Adrenal gland (tissue), 12 donors: ENCODE results near the gene KLK15. TPM values are rescaled to one million over a fixed set of nuclear protein-coding genes. Genes with fewer than 3 reads are reported as not detected.

Experiments used
- DNase-seq, 7 donors: peaks; one replicate each; pipeline ENCODE4 v3.0.0-alpha.2; 2019 to 2020
- H3K27ac ChIP-seq, 5 donors: fragments of 200-600 bp; sonication (generic) in 4 of 5; 1 replicate in 3 of 5; 2 replicates in 2 of 5; pipeline versions ENCODE4 v1.5.1 to v1.8.0; 2016 to 2020; ENCODE audit warnings: mild to moderate bottlenecking in 1 of 5
- H3K27me3 ChIP-seq: fragments of 200-600 bp; 2 replicates; pipeline ENCODE4 v1.8.0; 2021
- H3K36me3 ChIP-seq, 2 donors: fragments of 200-600 bp; replicated peaks in 1 of 2; 1 replicate in 1 of 2; 2 replicates in 1 of 2; pipeline versions ENCODE4 v1.5.1 to v1.8.0; 2018 to 2022
- H3K4me1 ChIP-seq, 2 donors: fragments of 200-600 bp; replicated peaks in 1 of 2; 1 replicate in 1 of 2; 2 replicates in 1 of 2; pipeline versions ENCODE4 v1.5.1 to v1.8.0; 2018 to 2021
- H3K4me3 ChIP-seq, 4 donors: fragments of 200-600 bp; sonication (generic) in 3 of 4; one replicate each; pipeline ENCODE4 v1.5.1; 2016 to 2018
- H3K9me3 ChIP-seq, 3 donors: fragments of 200-600 bp; sonication (generic) in 1 of 3; replicated peaks in 1 of 3; 1 replicate in 2 of 3; 2 replicates in 1 of 3; pipeline versions ENCODE4 v1.5.1 to v1.8.0; 2016 to 2021
- POLR2A ChIP-seq, 2 donors: fragments of 450-650 bp; IDR thresholded peaks; one replicate each; pipeline ENCODE4 v1.6.1; 2017; ENCODE audit warnings: antibody characterized with exemption in 2 of 2, mild to moderate bottlenecking in 2 of 2, moderate library complexity in 1 of 2
- WGBS, 4 donors: extraction: QIAGEN DNeasy Blood & Tissue Kit in 2 of 4; methylation state at CpG; one replicate each; pipeline versions ENCODE4 v1.1.5 to v1.1.7; 2013 to 2017; 5-methylcytosine and 5-hydroxymethylcytosine counted together
- intact Hi-C, 2 donors: fragments of 100-400 bp; cut with DNase I; formaldehyde crosslinking; loops; one replicate each; pipeline versions ENCODE4 v1.14.1 to v1.15.0; 2022 to 2023
- polyA plus RNA-seq, 3 donors: library from polyadenylated mRNA; stranded (reverse); fragments of 200-250 nt in 2 of 3; fragments of 350-450 nt in 1 of 3; fragmentation: Illumina TruSeq in 1 of 3; extraction: RNeasy Lipid Tissue Mini Kit (QIAGEN cat#74804) in 1 of 3; gene quantifications; one replicate each; pipeline ENCODE4 v1.2.3, GENCODE V29; 2013 to 2014
- total RNA-seq, 9 donors: library from RNA; depleted of rRNA in 4 of 9; stranded (reverse); fragments of >200 nt in 4 of 9; fragments of 120-200 nt in 1 of 9; fragmentation: NEBNext Ultra II Directional in 1 of 9; extraction: Animal tissue kit (Norgen Biotek cat#: 25700) in 1 of 9; gene quantifications; one replicate each; pipeline versions ENCODE4 v1.1.0 to v1.2.4, GENCODE V29; 2013 to 2023
- TF ChIP-seq, protein P1 (sequence below), 6 experiments: fragments of 450-650 bp in 4 of 6; fragments of 200-600 bp in 2 of 6; sonication (generic) in 1 of 6; IDR thresholded peaks; 1 replicate in 5 of 6; 2 replicates in 1 of 6; pipeline versions ENCODE4 v1.5.1 to v1.8.0; 2016 to 2021; ENCODE audit warnings: antibody characterized with exemption in 6 of 6, mild to moderate bottlenecking in 2 of 6, moderate library complexity in 1 of 6
- donor health status: healthy with polysubstance abuse.
- donor health status: Bipolar disorder and iron deficiency.
- donor health status: DM: yes; HTN: yes; CAD: no.
- donor health status: DM: no; HTN: no; CAD: no.
- donor health status: DM: no; HTN: no; CAD: no.
- donor health status: DM: yes; HTN: yes; CAD: no.

Gene KLK15
- total and polyA plus RNA-seq, 12 donors, result 0.15 to 5.1 (median 0.99) TPM; not detected in 2

GRCh38 chr19:50835103-50835784 is 1.9 kb upstream of the KLK15 start:
- no peaks in the 10 kb centered on the region for H3K9me3 ChIP-seq
- peak overlapping the region in 2 of 4 donors; percentile 46 to 54 for H3K4me3 ChIP-seq
- peaks cover 2 to 10% of the 10 kb centered on the region in 2 donors for H3K4me1 ChIP-seq
- H3K36me3 ChIP-seq, result no peaks in the 10 kb centered on the region
- peak overlapping the region in 2 of 5 donors; percentile 45 to 78 for H3K27ac ChIP-seq
- TF ChIP-seq POLR2A (IDR thresholded peaks at IDR 0.05), result no peak
- TF ChIP-seq, protein P1, sequence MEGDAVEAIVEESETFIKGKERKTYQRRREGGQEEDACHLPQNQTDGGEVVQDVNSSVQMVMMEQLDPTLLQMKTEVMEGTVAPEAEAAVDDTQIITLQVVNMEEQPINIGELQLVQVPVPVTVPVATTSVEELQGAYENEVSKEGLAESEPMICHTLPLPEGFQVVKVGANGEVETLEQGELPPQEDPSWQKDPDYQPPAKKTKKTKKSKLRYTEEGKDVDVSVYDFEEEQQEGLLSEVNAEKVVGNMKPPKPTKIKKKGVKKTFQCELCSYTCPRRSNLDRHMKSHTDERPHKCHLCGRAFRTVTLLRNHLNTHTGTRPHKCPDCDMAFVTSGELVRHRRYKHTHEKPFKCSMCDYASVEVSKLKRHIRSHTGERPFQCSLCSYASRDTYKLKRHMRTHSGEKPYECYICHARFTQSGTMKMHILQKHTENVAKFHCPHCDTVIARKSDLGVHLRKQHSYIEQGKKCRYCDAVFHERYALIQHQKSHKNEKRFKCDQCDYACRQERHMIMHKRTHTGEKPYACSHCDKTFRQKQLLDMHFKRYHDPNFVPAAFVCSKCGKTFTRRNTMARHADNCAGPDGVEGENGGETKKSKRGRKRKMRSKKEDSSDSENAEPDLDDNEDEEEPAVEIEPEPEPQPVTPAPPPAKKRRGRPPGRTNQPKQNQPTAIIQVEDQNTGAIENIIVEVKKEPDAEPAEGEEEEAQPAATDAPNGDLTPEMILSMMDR (IDR thresholded peaks at IDR 0.05), result no peak
- DNase-seq, result no peak
- H3K27me3 ChIP-seq, result no peaks in the 10 kb centered on the region
- intact Hi-C loops, result no loop called here
- WGBS, 4 donors, result 31 to 84% (median 33%) methylated on average over 4 to 13 of the region's 13 CpGs

GRCh38 chr19:50833802-50834167 is 411 bp upstream of the KLK15 start:
- no peak overlapping the region for H3K27ac ChIP-seq
- H3K9me3 ChIP-seq, result no peaks in the 10 kb centered on the region
- H3K36me3 ChIP-seq, result no peaks in the 10 kb centered on the region
- intact Hi-C loops, result no loop called here
- H3K4me1 ChIP-seq, result peaks cover 6 to 16% of the 10 kb centered on the region in 2 donors
- DNase-seq, result no peak
- TF ChIP-seq, protein P1 (IDR thresholded peaks at IDR 0.05), result no peak
- no peak for TF ChIP-seq POLR2A (IDR thresholded peaks at IDR 0.05)
- 95 to 96% (median 95%) methylated on average over 6 of the region's 6 CpGs for WGBS, 4 donors
- no peak overlapping the region for H3K4me3 ChIP-seq
- H3K27me3 ChIP-seq, result no peaks in the 10 kb centered on the region

GRCh38 chr19:50832666-50833065 is 708 bp downstream of the KLK15 start:
- Histone ChIP-seq H3K27ac (peak overlapping the region in 1 of 5 donors; percentile 32), H3K4me1 (peaks cover 6 to 16% of the 10 kb centered on the region in 2 donors), H3K27me3 (no peaks in the 10 kb centered on the region), H3K36me3 (no peaks in the 10 kb centered on the region), H3K9me3 (no peaks in the 10 kb centered on the region), H3K4me3 (no peak overlapping the region)
- intact Hi-C loops, result no loop called here
- no peak for DNase-seq
- WGBS, 4 donors, result 90 to 95% (median 91%) methylated on average over 8 of the region's 8 CpGs
- TF ChIP-seq, protein P1 (IDR thresholded peaks at IDR 0.05), result no peak
- TF ChIP-seq POLR2A (IDR thresholded peaks at IDR 0.05), result no peak

DNA sequence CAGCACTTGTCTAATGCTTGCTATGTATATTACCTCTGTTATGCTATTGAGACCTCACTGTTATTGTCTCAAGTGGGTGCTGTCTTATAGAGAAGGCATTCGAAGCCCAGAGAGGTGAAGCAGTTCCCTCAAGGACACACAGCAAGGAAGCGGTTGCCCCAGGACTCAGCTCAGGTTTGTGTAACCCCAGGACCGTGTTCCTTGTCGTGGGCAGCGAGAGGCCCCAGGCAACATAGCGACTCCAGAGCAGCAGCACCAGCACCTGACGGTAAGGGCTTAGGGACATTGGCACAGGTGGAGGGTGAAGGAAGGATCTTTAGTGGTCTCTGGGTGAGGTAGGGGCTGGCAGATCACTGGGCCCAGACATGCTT is 2.4 kb downstream of the KLK15 start:
- WGBS, 4 donors, result 76 to 85% (median 80%) methylated on average over 3 to 7 of the region's 7 CpGs
- DNase-seq, result no peak
- H3K27me3 ChIP-seq, result no peaks in the 10 kb centered on the region

More for the DNA sequence above, 2.4 kb downstream of the KLK15 start:
- intact Hi-C loops, result no loop called here
- Histone ChIP-seq H3K36me3 (no peaks in the 10 kb centered on the region), H3K9me3 (no peaks in the 10 kb centered on the region), H3K4me3 (no peak overlapping the region), H3K27ac (peak overlapping the region in 1 of 5 donors; percentile 77), H3K4me1 (peaks cover 6 to 16% of the 10 kb centered on the region in 2 donors)
- TF ChIP-seq, protein P1 (IDR thresholded peaks at IDR 0.05), result no peak
- no peak for TF ChIP-seq POLR2A (IDR thresholded peaks at IDR 0.05)
